ENCODE results near the gene FUT8. TPM values are rescaled to one million over a fixed set of nuclear protein-coding genes. Genes with fewer than 3 reads are reported as not detected.

FUT8 gene
- total and polyA plus RNA-seq, 2 donors (not counting 1 experiment from before 2014, with no cell fraction given), result 13.2 to 91.8 TPM

- H3K36me3 ChIP-seq (replicated peaks in 1 of 2; ENCODE audit: control extremely low read depth in 1 of 2, control insufficient read depth in 1 of 2, extremely low read depth in 1 of 2, insufficient read depth in 2 of 2, low read length in 1 of 2), result peaks cover 4 to 19% of the 10 kb centered on the region in 2 experiments
- WGBS (ENCODE audit: insufficient coverage), result no CpG with 5 or more reads among the region's 2 CpGs
- POLR2A ChIA-PET, result no interaction called here
Measured at GRCh38 chr14:65461730-65462129, 49.2 kb downstream of the FUT8 start.

More at GRCh38 chr14:65461730-65462129, 49.2 kb downstream of the FUT8 start:
- H3K9me3 ChIP-seq (ENCODE audit: control extremely low read depth in 1 of 3, control insufficient read depth in 2 of 3, insufficient read depth in 1 of 3, low read length in 2 of 3), result peaks cover 0 to 5% (median 1%) of the 10 kb centered on the region in 3 donors
- ATAC-seq (ENCODE audit: low read depth) (peak; percentile 78), DNase-seq (peak; percentile 60)
- intact Hi-C loops (cut with micrococcal nuclease), result loop anchor here (5.0 kb wide), 1 partner anchor 44 kb away; no protein-coding TSS in a partner anchor
- H3K79me2 ChIP-seq (ENCODE audit: control insufficient read depth, insufficient read depth, low read length), result peaks cover 40% of the 10 kb centered on the region
- CTCF ChIA-PET, result interaction anchor here (0.5 to 1.3 kb wide), 2 partner anchors 46 to 101 kb away, joined by 3 to 4 read pairs; no protein-coding TSS in a partner anchor
- H3K27ac ChIP-seq (ENCODE audit: low read length in 2 of 2), result peak overlapping the region; percentile 28 to 70
- no peaks in the 10 kb centered on the region for H3K27me3 ChIP-seq (replicated peaks in 1 of 4; ENCODE audit: control extremely low read depth in 1 of 4, control insufficient read depth in 3 of 4, insufficient read depth in 4 of 4, low read length in 3 of 4)
- peak overlapping the region; percentile 54 for H3K27ac Mint-ChIP-seq
- H3K27me3 Mint-ChIP-seq, result no peaks in the 10 kb centered on the region
- H2AFZ ChIP-seq (ENCODE audit: insufficient read depth, low read depth, low read length, poor library complexity, severe bottlenecking), result peak overlapping the region; percentile 9
- no peaks in the 10 kb centered on the region for H4K20me1 ChIP-seq (ENCODE audit: control insufficient read depth, insufficient read depth, low read length, poor library complexity, severe bottlenecking)
- peaks cover 55% of the 10 kb centered on the region for H3K4me1 Mint-ChIP-seq
- H3K9me3 Mint-ChIP-seq (ENCODE audit: insufficient read depth), result peaks cover 2% of the 10 kb centered on the region
- H3K4me2 ChIP-seq (replicated peaks; ENCODE audit: low read depth, low read length, poor library complexity, severe bottlenecking), result peak overlapping the region; percentile 41
- TF ChIP-seq CTCF (IDR thresholded peaks at IDR 0.05), result no peak
- TF ChIP-seq EZH2 (IDR thresholded peaks at IDR 0.05; ENCODE audit: borderline replicate concordance, insufficient read depth, low read depth, low read length, poor library complexity, severe bottlenecking), result no peak
- H3K4me3 Mint-ChIP-seq, result peak overlapping the region; percentile 49
- H3K9ac ChIP-seq (ENCODE audit: low read length), result peak overlapping the region; percentile 15
- H3K4me1 ChIP-seq (ENCODE audit: control insufficient read depth in 2 of 2, insufficient read depth in 2 of 2, low read length in 2 of 2), result peaks cover 16 to 22% of the 10 kb centered on the region in 2 donors
- H3K4me3 ChIP-seq (ENCODE audit: control extremely low read depth in 1 of 5, extremely low read depth in 1 of 5, insufficient read depth in 1 of 5, low read depth in 2 of 5, low read length in 4 of 5), result no peak overlapping the region
